Mesendoderm (in vitro differentiated cells): Measurements from ENCODE around the gene BCAT1.
"Not testable (repeated sequence)": the region's sequence is repeated elsewhere in the genome, so short reads cannot be mapped to it uniquely, and the experiment has no call there.

ENCODE experiments used
- DNase-seq: peaks from one replicate; pipeline ENCODE4 v3.0.0; 2013
- H2AK5ac ChIP-seq: 2 replicates; pipeline ENCODE4 v1.6.1; 2013; ENCODE audit warnings: low read length, inconsistent platforms
- H2BK120ac ChIP-seq: 2 replicates; pipeline ENCODE4 v1.6.1; 2013; ENCODE audit warnings: low read depth, mild to moderate bottlenecking, low read length, moderate library complexity, mixed read lengths
- H2BK15ac ChIP-seq: replicated peaks from 2 replicates; pipeline ENCODE4 v1.6.1; 2013; ENCODE audit warnings: low read depth, mild to moderate bottlenecking, moderate library complexity
- H2BK5ac ChIP-seq: 2 replicates; pipeline ENCODE4 v1.6.1; 2013; ENCODE audit warnings: low read length, inconsistent platforms
- H3K18ac ChIP-seq: 2 replicates; pipeline ENCODE4 v1.6.1; 2013; ENCODE audit warnings: mild to moderate bottlenecking, low read length, mixed read lengths
- H3K23ac ChIP-seq: one replicate; pipeline ENCODE4 v1.6.1; 2013; ENCODE audit warnings: low read length
- H3K27ac ChIP-seq: 2 replicates; pipeline ENCODE4 v1.5.1; 2013; ENCODE audit warnings: low read depth, mild to moderate bottlenecking, inconsistent platforms, low read length, moderate library complexity
- H3K27me3 ChIP-seq: 2 replicates; pipeline ENCODE4 v1.6.1; 2013; ENCODE audit warnings: low read length, control low read depth, mild to moderate bottlenecking, inconsistent platforms; ENCODE audit not compliant: insufficient read depth, poor library complexity
- H3K36me3 ChIP-seq: 2 replicates; pipeline ENCODE4 v1.6.1; 2013; ENCODE audit warnings: low read length, inconsistent platforms; ENCODE audit not compliant: control insufficient read depth, insufficient read depth
- H3K4ac ChIP-seq: one replicate; pipeline ENCODE4 v1.6.1; 2013; ENCODE audit warnings: low read depth, mild to moderate bottlenecking, low read length, moderate library complexity
- H3K4me1 ChIP-seq: 2 replicates; pipeline ENCODE4 v1.6.1; 2013; ENCODE audit warnings: low read depth, low read length, inconsistent platforms; ENCODE audit not compliant: control insufficient read depth
- H3K4me2 ChIP-seq: 2 replicates; pipeline ENCODE4 v1.6.1; 2013; ENCODE audit warnings: low read length
- H3K4me3 ChIP-seq: 2 replicates; pipeline ENCODE4 v1.5.1; 2013; ENCODE audit warnings: mild to moderate bottlenecking, low read length
- H3K56ac ChIP-seq: one replicate; pipeline ENCODE4 v1.6.1; 2013; ENCODE audit warnings: low read length
- H3K79me1 ChIP-seq: 2 replicates; pipeline ENCODE4 v1.6.1; 2013; ENCODE audit warnings: low read length, inconsistent platforms
- H3K79me2 ChIP-seq: 2 replicates; pipeline ENCODE4 v1.6.1; 2013; ENCODE audit warnings: mild to moderate bottlenecking, low read length; ENCODE audit not compliant: control insufficient read depth, insufficient read depth
- H3K9ac ChIP-seq: 2 replicates; pipeline ENCODE4 v1.6.1; 2013; ENCODE audit warnings: low read length, inconsistent platforms
- H4K5ac ChIP-seq: one replicate; pipeline ENCODE4 v1.6.1; 2013; ENCODE audit warnings: low read length
- H4K8ac ChIP-seq: one replicate; pipeline ENCODE4 v1.6.1; 2013; ENCODE audit warnings: low read depth, mild to moderate bottlenecking, control low read depth, low read length, moderate library complexity
- WGBS: extraction: QIAGEN DNeasy Blood & Tissue Kit; methylation state at CpG from one replicate; pipeline ENCODE4 v1.1.7; 2013; ENCODE audit warnings: low lambda C conversion rate, missing lambda C conversion rate; ENCODE audit not compliant: insufficient coverage; ENCODE audit errors: extremely low coverage; 5-methylcytosine and 5-hydroxymethylcytosine counted together

Gene BCAT1

GRCh38 chr12:24815114-24815423 is 133.8 kb downstream of the BCAT1 start:
- no peak overlapping the region for H2AK5ac ChIP-seq
- no peak overlapping the region for H3K9ac ChIP-seq
- no peak overlapping the region for H3K27ac ChIP-seq
- H3K18ac ChIP-seq: no peak overlapping the region
- no peak overlapping the region for H2BK15ac ChIP-seq
- no peak overlapping the region for H3K23ac ChIP-seq
- H3K79me2 ChIP-seq: no peaks in the 10 kb centered on the region
- H2BK120ac ChIP-seq: no peak overlapping the region
- no peaks in the 10 kb centered on the region for H3K4me1 ChIP-seq
- H3K27me3 ChIP-seq: no peaks in the 10 kb centered on the region
- no peaks in the 10 kb centered on the region for H3K79me1 ChIP-seq
- no peak overlapping the region for H3K4ac ChIP-seq
- H4K5ac ChIP-seq: no peak overlapping the region
- DNase-seq: no peak
- WGBS: no CpG with 5 or more reads among the region's 1 CpG
- no peak overlapping the region for H3K4me3 ChIP-seq
- no peak overlapping the region for H2BK5ac ChIP-seq
- no peak overlapping the region for H3K56ac ChIP-seq
- no peaks in the 10 kb centered on the region for H3K36me3 ChIP-seq
- H4K8ac ChIP-seq: no peak overlapping the region
- no peak overlapping the region for H3K4me2 ChIP-seq

GRCh38 chr12:24814379-24815113 is 134.4 kb downstream of the BCAT1 start:
- Histone ChIP-seq H4K5ac (no peak overlapping the region), H2BK5ac (no peak overlapping the region), H3K18ac (no peak overlapping the region), H3K9ac (no peak overlapping the region), H3K4me3 (no peak overlapping the region), H3K79me2 (no peaks in the 10 kb centered on the region), H3K79me1 (no peaks in the 10 kb centered on the region), H3K36me3 (no peaks in the 10 kb centered on the region), H2AK5ac (no peak overlapping the region), H3K4me2 (no peak overlapping the region), H3K27ac (no peak overlapping the region), H3K27me3 (no peaks in the 10 kb centered on the region), H3K23ac (no peak overlapping the region), H3K56ac (no peak overlapping the region), H3K4ac (no peak overlapping the region), H3K4me1 (no peaks in the 10 kb centered on the region), H2BK120ac (no peak overlapping the region), H4K8ac (no peak overlapping the region), H2BK15ac (no peak overlapping the region)
- WGBS: no CpG with 5 or more reads among the region's 2 CpGs
- no peak for DNase-seq

GRCh38 chr12:24810378-24810777 is 138.5 kb downstream of the BCAT1 start:
- Histone ChIP-seq H3K4me1 (no peaks in the 10 kb centered on the region), H3K79me1 (no peaks in the 10 kb centered on the region), H2AK5ac (no peak overlapping the region), H4K5ac (no peak overlapping the region), H3K23ac (no peak overlapping the region), H3K36me3 (no peaks in the 10 kb centered on the region), H4K8ac (no peak overlapping the region), H2BK15ac (no peak overlapping the region), H3K18ac (no peak overlapping the region), H2BK5ac (no peak overlapping the region), H3K56ac (no peak overlapping the region), H3K27me3 (no peaks in the 10 kb centered on the region), H3K4me3 (no peak overlapping the region), H3K4me2 (no peak overlapping the region), H3K9ac (no peak overlapping the region), H2BK120ac (no peak overlapping the region), H3K79me2 (no peaks in the 10 kb centered on the region), H3K27ac (no peak overlapping the region), H3K4ac (no peak overlapping the region)
- no peak for DNase-seq
- no CpG with 5 or more reads among the region's 5 CpGs for WGBS

DNA sequence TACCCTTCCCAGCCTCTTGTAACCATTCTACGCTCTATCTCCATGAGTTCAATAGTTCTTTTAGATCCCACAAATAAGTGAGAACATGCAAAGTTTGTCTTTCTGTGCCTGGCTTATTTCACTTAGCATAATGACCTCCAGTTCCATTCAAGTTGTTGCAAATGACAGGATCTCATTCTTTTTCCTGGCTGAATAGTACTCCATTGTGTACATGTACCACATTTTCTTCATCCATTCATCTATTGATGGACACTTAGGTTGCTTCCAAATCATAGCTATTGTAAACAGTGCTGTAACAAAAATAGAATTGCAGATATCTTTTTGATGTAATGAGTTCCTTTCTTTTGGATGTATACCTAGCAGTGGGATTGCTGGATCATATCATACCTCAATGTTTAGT is 139.6 kb downstream of the BCAT1 start:
- H3K9ac ChIP-seq, H3K18ac ChIP-seq, H3K79me2 ChIP-seq, H3K27ac ChIP-seq, H4K8ac ChIP-seq, DNase-seq, H3K4me1 ChIP-seq, H4K5ac ChIP-seq, H2BK15ac ChIP-seq, H2BK120ac ChIP-seq, H2BK5ac ChIP-seq, H3K56ac ChIP-seq, H3K4ac ChIP-seq, H3K4me3 ChIP-seq, H3K27me3 ChIP-seq, H3K4me2 ChIP-seq, H3K23ac ChIP-seq, H3K36me3 ChIP-seq, H3K79me1 ChIP-seq, H2AK5ac ChIP-seq: not testable (repeated sequence)
- no CpG with 5 or more reads among the region's 1 CpG for WGBS

- Histone ChIP-seq H3K4ac (no peak overlapping the region), H2AK5ac (no peak overlapping the region), H3K4me1 (no peaks in the 10 kb centered on the region), H3K4me3 (no peak overlapping the region), H3K79me1 (no peaks in the 10 kb centered on the region), H3K4me2 (no peak overlapping the region), H3K27ac (no peak overlapping the region), H3K9ac (no peak overlapping the region), H3K56ac (no peak overlapping the region), H3K36me3 (no peaks in the 10 kb centered on the region), H4K5ac (no peak overlapping the region), H3K79me2 (no peaks in the 10 kb centered on the region), H3K18ac (no peak overlapping the region), H2BK120ac (no peak overlapping the region), H3K23ac (no peak overlapping the region), H2BK5ac (no peak overlapping the region), H3K27me3 (no peaks in the 10 kb centered on the region), H2BK15ac (no peak overlapping the region), H4K8ac (no peak overlapping the region)
- no CpG with 5 or more reads among the region's 2 CpGs for WGBS
- DNase-seq: no peak
Measured at GRCh38 chr12:24808651-24809050, 140.2 kb downstream of the BCAT1 start.

GRCh38 chr12:24806386-24806785 is 142.5 kb downstream of the BCAT1 start:
- no peak overlapping the region for H3K4me3 ChIP-seq
- H4K8ac ChIP-seq: no peak overlapping the region
- DNase-seq: no peak
- H3K23ac ChIP-seq: no peak overlapping the region
- no CpG with 5 or more reads among the region's 2 CpGs for WGBS
- no peak overlapping the region for H3K4me2 ChIP-seq
- no peak overlapping the region for H2BK5ac ChIP-seq
- no peaks in the 10 kb centered on the region for H3K79me1 ChIP-seq
- H3K18ac ChIP-seq: no peak overlapping the region
- H3K9ac ChIP-seq: no peak overlapping the region
- no peak overlapping the region for H3K27ac ChIP-seq
- no peak overlapping the region for H4K5ac ChIP-seq
- H2BK120ac ChIP-seq: no peak overlapping the region
- no peak overlapping the region for H3K4ac ChIP-seq
- H3K79me2 ChIP-seq: no peaks in the 10 kb centered on the region
- H3K36me3 ChIP-seq: no peaks in the 10 kb centered on the region
- no peak overlapping the region for H2AK5ac ChIP-seq
- no peak overlapping the region for H3K56ac ChIP-seq
- H2BK15ac ChIP-seq: no peak overlapping the region
- H3K27me3 ChIP-seq: no peaks in the 10 kb centered on the region
- no peaks in the 10 kb centered on the region for H3K4me1 ChIP-seq
